NCI-H1105 (cell line): ENCODE measurements around the gene LRP4.

ENCODE experiments used
- DNase-seq: peaks from one replicate; lab custom pipeline; 2025; lab: John Stamatoyannopoulos, UW

The LRP4 gene

GRCh38 chr11:46849631-46850030 is 68.7 kb downstream of the LRP4 start:
- DNase-seq = no peak

DNA sequence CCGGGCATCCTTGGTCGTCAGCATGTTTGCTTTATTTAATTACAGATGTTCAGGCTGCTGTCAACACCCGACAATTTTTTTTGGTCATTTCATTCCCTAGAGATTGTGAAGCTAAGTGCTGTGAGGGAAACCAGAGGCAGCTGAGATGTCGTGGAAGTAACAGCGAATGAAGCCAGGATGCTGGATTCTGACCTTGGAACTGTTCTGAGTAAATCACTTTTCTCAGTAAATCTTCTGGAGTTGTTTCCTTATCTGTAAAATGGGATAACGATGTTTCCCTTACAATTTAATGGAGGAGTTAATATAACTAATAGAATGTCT is 71.9 kb downstream of the LRP4 start:
- no peak for DNase-seq

- DNase-seq = peak; percentile 92
Measured at GRCh38 chr11:46845740-46846509, 72.4 kb downstream of the LRP4 start, which contains the start of gene CKAP5. Gene CKAP5 (minus strand): TSS chr11:46846280. CDS start chr11:46821231, 25,049 bp downstream.

GRCh38 chr11:46845440-46845739 is 73.0 kb downstream of the LRP4 start:
- no peak for DNase-seq

GRCh38 chr11:46840116-46840515 is 78.2 kb downstream of the LRP4 start:
- DNase-seq = no peak

DNA sequence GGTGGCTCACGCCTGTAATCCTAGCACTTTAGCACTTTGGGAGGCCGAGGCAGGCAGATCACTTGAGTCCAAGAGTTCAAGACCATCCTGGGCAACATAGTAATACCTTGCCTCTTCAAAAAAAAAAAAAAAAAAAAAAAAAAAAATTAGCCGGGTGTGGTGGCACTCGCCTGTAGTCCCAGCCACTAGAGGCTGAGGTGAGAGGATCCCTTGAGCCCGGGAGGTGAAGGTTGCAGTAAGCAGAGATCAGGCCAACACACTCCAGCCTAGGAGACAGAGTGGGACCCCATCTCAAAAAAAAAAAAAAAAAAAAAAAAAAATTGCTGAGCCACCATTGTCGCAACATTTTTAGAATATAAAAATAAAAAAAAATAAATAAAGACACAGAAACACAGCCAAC is 79.8 kb downstream of the LRP4 start:
- DNase-seq = no peak

- DNase-seq = no peak
Measured at GRCh38 chr11:46837860-46838259, 80.5 kb downstream of the LRP4 start.

- DNase-seq = no peak
Measured at GRCh38 chr11:46836870-46837269, 81.5 kb downstream of the LRP4 start.

DNA sequence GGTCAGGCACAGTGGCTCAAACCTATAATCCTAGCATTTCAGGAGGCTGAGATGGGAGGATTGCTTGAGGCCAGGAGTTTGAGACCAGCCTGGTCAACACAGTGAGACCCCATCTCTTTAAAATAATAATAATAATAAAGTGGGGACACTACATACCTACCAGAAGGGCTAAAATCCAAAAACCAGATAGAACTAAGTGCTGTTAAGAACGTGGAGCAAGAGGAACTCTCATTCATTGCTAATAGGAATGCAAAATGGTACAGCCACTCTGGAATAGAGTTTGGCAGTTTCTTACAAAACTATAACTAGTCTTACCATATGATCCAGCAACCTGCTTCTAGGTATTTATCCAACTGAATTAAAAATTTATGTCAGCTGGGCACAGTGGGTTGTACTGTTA is 81.9 kb downstream of the LRP4 start:
- DNase-seq = no peak

DNA sequence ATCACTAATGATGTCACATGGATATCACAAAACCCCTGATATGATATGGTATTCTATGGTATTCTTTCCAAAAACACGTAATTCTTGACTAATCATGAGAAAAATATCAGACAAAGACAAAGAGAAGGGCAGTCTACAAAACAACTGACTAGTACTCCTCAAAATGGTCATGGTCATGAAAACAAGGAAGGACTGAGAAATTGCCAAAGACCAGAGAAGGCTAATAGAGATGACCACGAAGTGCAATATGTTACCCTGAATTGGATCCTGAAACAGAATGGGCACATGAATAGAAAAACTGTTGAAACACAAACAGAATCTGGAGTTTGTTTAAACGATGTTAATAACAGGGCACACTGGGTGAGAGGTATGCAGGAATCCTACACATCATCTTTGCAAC is 82.5 kb downstream of the LRP4 start:
- no peak for DNase-seq

- DNase-seq = no peak
Measured at GRCh38 chr11:46834821-46835220, 83.5 kb downstream of the LRP4 start.

- no peak for DNase-seq
Measured at GRCh38 chr11:46832511-46833214, 85.7 kb downstream of the LRP4 start.

GRCh38 chr11:46827995-46828394 is 90.4 kb downstream of the LRP4 start:
- DNase-seq = no peak

GRCh38 chr11:46826310-46827044 is 91.9 kb downstream of the LRP4 start:
- DNase-seq = peak; percentile 64

DNA sequence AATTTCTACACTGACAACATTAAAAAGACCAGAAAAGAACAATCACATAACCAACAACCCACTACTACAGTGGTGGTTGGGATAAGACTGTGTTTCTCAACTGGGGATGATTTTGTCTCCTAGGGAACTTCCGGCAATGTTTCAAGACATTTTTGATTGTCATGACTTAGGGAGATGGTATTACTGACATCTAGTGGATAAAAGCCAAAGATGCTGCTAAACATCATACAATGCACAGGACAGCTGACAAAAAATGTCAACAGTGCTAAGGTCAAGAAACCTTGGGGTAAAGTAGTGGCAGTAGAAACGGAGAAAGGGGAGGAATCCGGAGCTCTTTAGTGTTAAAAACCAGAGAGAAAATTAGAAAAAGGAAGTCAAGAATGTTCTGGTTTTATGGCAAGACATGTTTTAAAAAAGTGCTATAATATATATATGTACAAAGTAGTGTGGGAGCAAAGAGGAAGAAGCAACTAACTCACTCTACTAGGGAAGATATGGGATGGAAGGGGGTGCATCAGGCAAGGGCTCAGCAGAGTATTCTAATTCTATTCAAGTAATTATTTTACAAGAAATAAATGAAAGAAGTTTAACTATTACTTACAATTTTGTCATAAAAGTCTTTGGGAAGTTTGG is 109.4 kb downstream of the LRP4 start:
- peak; percentile 1 for DNase-seq
